ENCODE data around the gene NEK2.
A peak's percentile ranks its signal among the peaks of the same experiment; 100 is the strongest.
"Not testable (repeated sequence)": the region's sequence is repeated elsewhere in the genome, so short reads cannot be mapped to it uniquely, and the experiment has no call there.

NEK2 gene

GRCh38 chr1:211675230-211676105, at the start of gene NEK2:
Gene NEK2 (minus strand): TSS chr1:211675621. CDS start chr1:211675479, 142 bp downstream.
- Histone ChIP-seq H3K4me3 (ENCODE audit: low read length) (peak within 1 kb of the TSS; percentile 94), H3K4me1 (ENCODE audit: control insufficient read depth, low read depth, low read length) (peaks cover 6% of the 10 kb centered on the region), H3K36me3 (ENCODE audit: control insufficient read depth, low read depth, low read length) (peaks cover 12% of the 10 kb centered on the region), H3K27me3 (ENCODE audit: control insufficient read depth, insufficient read depth, low read length) (no peaks in the 10 kb centered on the region), H3K9ac (ENCODE audit: low read length) (peak within 1 kb of the TSS; percentile 73), H3K9me3 (ENCODE audit: control insufficient read depth, low read depth, low read length) (no peaks in the 10 kb centered on the region), H3K27ac (ENCODE audit: low read length) (no peak within 1 kb of the TSS)

- Histone ChIP-seq H3K9ac (ENCODE audit: low read length) (no peak overlapping the region), H3K9me3 (ENCODE audit: control insufficient read depth, low read depth, low read length) (no peaks in the 10 kb centered on the region), H3K36me3 (ENCODE audit: control insufficient read depth, low read depth, low read length) (no peaks in the 10 kb centered on the region), H3K4me1 (ENCODE audit: control insufficient read depth, low read depth, low read length) (no peaks in the 10 kb centered on the region), H3K27me3 (ENCODE audit: control insufficient read depth, insufficient read depth, low read length) (no peaks in the 10 kb centered on the region), H3K27ac (ENCODE audit: low read length) (no peak overlapping the region), H3K4me3 (ENCODE audit: low read length) (no peak overlapping the region)
Observed at GRCh38 chr1:211724687-211725196, 49.3 kb upstream of the NEK2 start.

GRCh38 chr1:211723273-211723672, 47.9 kb upstream of the NEK2 start:
- Histone ChIP-seq H3K9ac (ENCODE audit: low read length) (no peak overlapping the region), H3K4me3 (ENCODE audit: low read length) (no peak overlapping the region), H3K4me1 (ENCODE audit: control insufficient read depth, low read depth, low read length) (no peaks in the 10 kb centered on the region), H3K36me3 (ENCODE audit: control insufficient read depth, low read depth, low read length) (no peaks in the 10 kb centered on the region), H3K27ac (ENCODE audit: low read length) (no peak overlapping the region), H3K27me3 (ENCODE audit: control insufficient read depth, insufficient read depth, low read length) (no peaks in the 10 kb centered on the region), H3K9me3 (ENCODE audit: control insufficient read depth, low read depth, low read length) (no peaks in the 10 kb centered on the region)

GRCh38 chr1:211722277-211723175, 47.1 kb upstream of the NEK2 start:
- no peaks in the 10 kb centered on the region for H3K27me3 ChIP-seq (ENCODE audit: control insufficient read depth, insufficient read depth, low read length)

GRCh38 chr1:211716555-211716954, 41.1 kb upstream of the NEK2 start:
- not testable (repeated sequence) for H3K9me3 ChIP-seq (ENCODE audit: control insufficient read depth, low read depth, low read length); H3K27me3 ChIP-seq (ENCODE audit: control insufficient read depth, insufficient read depth, low read length)

More at GRCh38 chr1:211722277-211723175, 47.1 kb upstream of the NEK2 start:
- no peak overlapping the region for H3K27ac ChIP-seq (ENCODE audit: low read length)
- no peaks in the 10 kb centered on the region for H3K9me3 ChIP-seq (ENCODE audit: control insufficient read depth, low read depth, low read length)
- H3K4me3 ChIP-seq (ENCODE audit: low read length), result no peak overlapping the region
- H3K36me3 ChIP-seq (ENCODE audit: control insufficient read depth, low read depth, low read length), result no peaks in the 10 kb centered on the region
- H3K9ac ChIP-seq (ENCODE audit: low read length), result no peak overlapping the region
- H3K4me1 ChIP-seq (ENCODE audit: control insufficient read depth, low read depth, low read length), result no peaks in the 10 kb centered on the region

GRCh38 chr1:211715971-211716370, 40.5 kb upstream of the NEK2 start:
- no peaks in the 10 kb centered on the region for H3K4me1 ChIP-seq (ENCODE audit: control insufficient read depth, low read depth, low read length)
- H3K27me3 ChIP-seq (ENCODE audit: control insufficient read depth, insufficient read depth, low read length), result no peaks in the 10 kb centered on the region
- no peaks in the 10 kb centered on the region for H3K36me3 ChIP-seq (ENCODE audit: control insufficient read depth, low read depth, low read length)
- no peak overlapping the region for H3K27ac ChIP-seq (ENCODE audit: low read length)
- H3K9ac ChIP-seq (ENCODE audit: low read length), result no peak overlapping the region
- no peaks in the 10 kb centered on the region for H3K9me3 ChIP-seq (ENCODE audit: control insufficient read depth, low read depth, low read length)
- H3K4me3 ChIP-seq (ENCODE audit: low read length), result no peak overlapping the region

More at GRCh38 chr1:211716555-211716954, 41.1 kb upstream of the NEK2 start:
- not testable (repeated sequence) for H3K4me1 ChIP-seq (ENCODE audit: control insufficient read depth, low read depth, low read length); H3K4me3 ChIP-seq (ENCODE audit: low read length); H3K9ac ChIP-seq (ENCODE audit: low read length); H3K27ac ChIP-seq (ENCODE audit: low read length); H3K36me3 ChIP-seq (ENCODE audit: control insufficient read depth, low read depth, low read length)

GRCh38 chr1:211714154-211714553, 38.7 kb upstream of the NEK2 start:
- Histone ChIP-seq H3K27me3 (ENCODE audit: control insufficient read depth, insufficient read depth, low read length) (no peaks in the 10 kb centered on the region), H3K9me3 (ENCODE audit: control insufficient read depth, low read depth, low read length) (no peaks in the 10 kb centered on the region), H3K4me3 (ENCODE audit: low read length) (no peak overlapping the region), H3K4me1 (ENCODE audit: control insufficient read depth, low read depth, low read length) (no peaks in the 10 kb centered on the region), H3K36me3 (ENCODE audit: control insufficient read depth, low read depth, low read length) (no peaks in the 10 kb centered on the region), H3K27ac (ENCODE audit: low read length) (no peak overlapping the region), H3K9ac (ENCODE audit: low read length) (no peak overlapping the region)

- H3K4me1 ChIP-seq (ENCODE audit: control insufficient read depth, low read depth, low read length), result no peaks in the 10 kb centered on the region
- no peaks in the 10 kb centered on the region for H3K36me3 ChIP-seq (ENCODE audit: control insufficient read depth, low read depth, low read length)
- no peak overlapping the region for H3K27ac ChIP-seq (ENCODE audit: low read length)
- H3K4me3 ChIP-seq (ENCODE audit: low read length), result no peak overlapping the region
- H3K9ac ChIP-seq (ENCODE audit: low read length), result no peak overlapping the region
- no peaks in the 10 kb centered on the region for H3K27me3 ChIP-seq (ENCODE audit: control insufficient read depth, insufficient read depth, low read length)
- no peaks in the 10 kb centered on the region for H3K9me3 ChIP-seq (ENCODE audit: control insufficient read depth, low read depth, low read length)
Observed at GRCh38 chr1:211713231-211713630, 37.8 kb upstream of the NEK2 start.

- H3K4me1 ChIP-seq (ENCODE audit: control insufficient read depth, low read depth, low read length), result no peaks in the 10 kb centered on the region
- no peak overlapping the region for H3K9ac ChIP-seq (ENCODE audit: low read length)
- no peaks in the 10 kb centered on the region for H3K27me3 ChIP-seq (ENCODE audit: control insufficient read depth, insufficient read depth, low read length)
- no peak overlapping the region for H3K27ac ChIP-seq (ENCODE audit: low read length)
- H3K36me3 ChIP-seq (ENCODE audit: control insufficient read depth, low read depth, low read length), result no peaks in the 10 kb centered on the region
- no peaks in the 10 kb centered on the region for H3K9me3 ChIP-seq (ENCODE audit: control insufficient read depth, low read depth, low read length)
- no peak overlapping the region for H3K4me3 ChIP-seq (ENCODE audit: low read length)
Observed at GRCh38 chr1:211711315-211711705, 35.9 kb upstream of the NEK2 start.

- Histone ChIP-seq H3K4me1 (ENCODE audit: control insufficient read depth, low read depth, low read length) (no peaks in the 10 kb centered on the region), H3K36me3 (ENCODE audit: control insufficient read depth, low read depth, low read length) (no peaks in the 10 kb centered on the region), H3K27ac (ENCODE audit: low read length) (no peak overlapping the region), H3K9ac (ENCODE audit: low read length) (no peak overlapping the region), H3K9me3 (ENCODE audit: control insufficient read depth, low read depth, low read length) (no peaks in the 10 kb centered on the region), H3K27me3 (ENCODE audit: control insufficient read depth, insufficient read depth, low read length) (no peaks in the 10 kb centered on the region), H3K4me3 (ENCODE audit: low read length) (no peak overlapping the region)
Observed at GRCh38 chr1:211710566-211711314, 35.3 kb upstream of the NEK2 start.

- Histone ChIP-seq H3K4me3 (ENCODE audit: low read length) (no peak overlapping the region), H3K9me3 (ENCODE audit: control insufficient read depth, low read depth, low read length) (no peaks in the 10 kb centered on the region), H3K4me1 (ENCODE audit: control insufficient read depth, low read depth, low read length) (no peaks in the 10 kb centered on the region), H3K27me3 (ENCODE audit: control insufficient read depth, insufficient read depth, low read length) (no peaks in the 10 kb centered on the region), H3K27ac (ENCODE audit: low read length) (no peak overlapping the region), H3K9ac (ENCODE audit: low read length) (no peak overlapping the region), H3K36me3 (ENCODE audit: control insufficient read depth, low read depth, low read length) (no peaks in the 10 kb centered on the region)
Observed at GRCh38 chr1:211708926-211709325, 33.5 kb upstream of the NEK2 start.
